Gastroesophageal sphincter (tissue), 3 donors: Measurements from ENCODE around the gene CAPZA3.

Source experiments
- EP300 ChIP-seq: sonication (generic); formaldehyde crosslinking; IDR thresholded peaks from one replicate; pipeline ENCODE4 v1.6.1; 2017; ENCODE audit warnings: antibody characterized with exemption, mild to moderate bottlenecking
- POLR2A ChIP-seq, 2 donors: fragments of 450-650 bp; IDR thresholded peaks; one replicate each; pipeline ENCODE4 v1.6.1; 2017; ENCODE audit warnings: antibody characterized with exemption in 2 of 2, mild to moderate bottlenecking in 2 of 2, moderate library complexity in 1 of 2
- TF ChIP-seq, protein P1 (sequence below), 4 experiments: fragments of 200-600 bp in 2 of 4; fragments of 450-650 bp in 2 of 4; sonication (generic) in 1 of 4; IDR thresholded peaks; one replicate each; pipeline ENCODE4 v1.5.1; 2017 to 2019; ENCODE audit warnings: antibody characterized with exemption in 4 of 4, mild to moderate bottlenecking in 2 of 4, moderate library complexity in 2 of 4

DNA sequence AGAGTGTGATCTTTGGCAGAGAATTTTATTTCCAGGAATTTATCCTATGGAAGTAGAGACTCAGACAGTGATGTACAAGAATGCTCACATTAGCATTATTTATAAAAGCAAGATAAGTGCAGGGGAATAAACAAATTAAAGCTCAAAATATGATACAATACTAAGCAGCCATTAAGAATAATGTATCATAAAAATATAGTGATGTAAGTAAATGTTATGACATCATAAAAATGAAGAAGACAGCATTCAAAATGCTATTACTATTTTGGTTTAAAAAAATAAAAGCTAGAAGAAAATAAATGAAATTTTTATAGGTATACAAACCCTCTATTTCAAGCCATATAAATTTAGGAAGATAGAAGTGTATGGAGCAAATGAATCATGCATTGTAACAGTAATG lies 17.2 kb upstream of the CAPZA3 start:
- TF ChIP-seq, protein P1, sequence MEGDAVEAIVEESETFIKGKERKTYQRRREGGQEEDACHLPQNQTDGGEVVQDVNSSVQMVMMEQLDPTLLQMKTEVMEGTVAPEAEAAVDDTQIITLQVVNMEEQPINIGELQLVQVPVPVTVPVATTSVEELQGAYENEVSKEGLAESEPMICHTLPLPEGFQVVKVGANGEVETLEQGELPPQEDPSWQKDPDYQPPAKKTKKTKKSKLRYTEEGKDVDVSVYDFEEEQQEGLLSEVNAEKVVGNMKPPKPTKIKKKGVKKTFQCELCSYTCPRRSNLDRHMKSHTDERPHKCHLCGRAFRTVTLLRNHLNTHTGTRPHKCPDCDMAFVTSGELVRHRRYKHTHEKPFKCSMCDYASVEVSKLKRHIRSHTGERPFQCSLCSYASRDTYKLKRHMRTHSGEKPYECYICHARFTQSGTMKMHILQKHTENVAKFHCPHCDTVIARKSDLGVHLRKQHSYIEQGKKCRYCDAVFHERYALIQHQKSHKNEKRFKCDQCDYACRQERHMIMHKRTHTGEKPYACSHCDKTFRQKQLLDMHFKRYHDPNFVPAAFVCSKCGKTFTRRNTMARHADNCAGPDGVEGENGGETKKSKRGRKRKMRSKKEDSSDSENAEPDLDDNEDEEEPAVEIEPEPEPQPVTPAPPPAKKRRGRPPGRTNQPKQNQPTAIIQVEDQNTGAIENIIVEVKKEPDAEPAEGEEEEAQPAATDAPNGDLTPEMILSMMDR (IDR thresholded peaks at IDR 0.05): no peak
- no peak for TF ChIP-seq POLR2A (IDR thresholded peaks at IDR 0.05)
- TF ChIP-seq EP300: no peak
